SIG-M5 (cell line): ENCODE results near the gene FEV.
"Not testable (repeated sequence)": the region's sequence is repeated elsewhere in the genome, so short reads cannot be mapped to it uniquely, and the experiment has no call there.

Experiments
- DNase-seq: peaks from one replicate; lab custom pipeline; 2025; lab: John Stamatoyannopoulos, UW

Gene FEV

DNA sequence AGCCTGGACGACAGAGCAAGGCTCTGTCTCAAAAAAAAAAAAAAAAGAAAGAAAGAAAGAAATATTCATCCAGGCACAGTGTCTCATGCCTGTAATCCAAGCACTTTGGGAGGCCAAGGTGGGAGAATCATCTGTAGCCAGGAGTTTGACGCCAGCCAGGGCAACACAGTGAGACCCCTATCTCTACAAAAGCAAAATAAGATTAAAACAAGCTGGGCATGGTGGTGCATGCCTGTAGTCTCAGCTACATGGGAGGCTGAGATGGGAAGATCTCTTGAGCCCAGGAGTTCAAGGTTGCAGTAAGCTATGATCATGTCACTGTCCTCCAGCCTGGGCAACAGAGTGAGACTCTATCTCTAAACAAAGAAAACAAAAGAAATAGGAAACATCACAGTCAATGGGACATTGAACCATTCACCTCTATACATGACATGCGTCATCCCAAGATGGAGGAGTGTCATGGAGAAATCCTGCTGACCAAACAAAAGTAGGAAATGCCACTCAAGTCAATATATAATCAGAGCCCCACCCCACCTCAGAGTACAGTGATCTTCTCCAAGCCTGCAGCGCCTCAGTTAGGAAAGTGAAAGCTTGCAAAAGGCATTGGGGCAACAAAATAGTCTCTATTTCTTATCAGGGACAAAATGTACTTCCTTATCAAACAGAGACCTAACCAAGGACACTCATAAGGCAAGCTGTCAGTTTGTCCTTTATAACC is 9.8 kb downstream of the FEV start:
- DNase-seq, result no peak

DNA sequence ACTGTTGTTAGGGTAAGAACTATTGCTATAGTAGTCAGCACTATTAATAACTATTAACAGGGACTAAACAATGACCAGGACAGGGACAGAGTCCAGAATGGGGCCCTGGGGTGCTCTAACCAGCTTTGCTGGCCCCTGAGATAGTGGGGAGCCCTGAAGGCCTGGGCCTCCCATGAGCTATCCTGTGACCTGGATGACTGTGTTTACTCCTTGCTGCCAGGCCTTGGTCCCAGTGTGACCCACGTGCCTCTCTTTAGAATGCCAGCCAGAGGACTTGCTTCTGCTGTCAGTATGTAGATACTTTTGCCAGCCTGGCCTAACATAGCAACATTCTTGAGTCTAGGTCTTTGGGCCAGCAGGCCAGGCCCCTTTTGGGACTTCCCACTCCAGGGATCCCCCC is 14.1 kb downstream of the FEV start:
- no peak for DNase-seq

DNA sequence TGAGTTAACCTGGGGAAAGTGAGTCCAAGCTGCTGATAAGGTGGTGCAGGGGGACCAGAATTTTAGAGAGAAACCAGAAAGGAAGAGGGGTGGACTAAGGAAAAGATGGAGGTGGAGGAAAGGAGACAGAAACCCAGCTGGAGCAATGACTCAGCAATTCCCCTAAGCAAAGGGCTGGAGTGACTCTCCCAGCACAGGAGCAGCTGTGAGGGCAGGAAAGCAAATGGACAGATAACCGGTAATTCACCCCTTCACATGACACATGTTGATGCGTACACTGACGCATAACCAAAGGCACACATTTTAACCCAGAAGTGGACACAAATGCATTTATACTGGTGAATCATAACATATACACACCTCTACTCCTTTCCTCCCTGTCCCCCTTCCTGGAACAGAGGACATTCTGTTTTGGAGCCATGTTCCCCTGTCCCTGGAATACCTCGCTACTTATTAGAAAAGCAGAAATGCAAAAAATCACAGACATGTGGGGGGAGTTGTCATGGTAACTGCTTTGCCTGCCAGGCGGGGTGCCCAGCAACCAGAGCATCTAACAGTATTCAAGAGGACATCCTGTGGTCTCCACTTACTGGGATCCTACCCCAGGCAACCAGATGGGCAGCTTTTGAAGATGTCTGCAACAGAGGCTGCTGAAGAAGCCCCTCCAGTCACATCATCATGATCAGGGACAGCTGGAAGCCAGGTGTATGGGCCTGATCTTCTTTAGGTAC is 20.8 kb downstream of the FEV start:
- no peak for DNase-seq

DNA sequence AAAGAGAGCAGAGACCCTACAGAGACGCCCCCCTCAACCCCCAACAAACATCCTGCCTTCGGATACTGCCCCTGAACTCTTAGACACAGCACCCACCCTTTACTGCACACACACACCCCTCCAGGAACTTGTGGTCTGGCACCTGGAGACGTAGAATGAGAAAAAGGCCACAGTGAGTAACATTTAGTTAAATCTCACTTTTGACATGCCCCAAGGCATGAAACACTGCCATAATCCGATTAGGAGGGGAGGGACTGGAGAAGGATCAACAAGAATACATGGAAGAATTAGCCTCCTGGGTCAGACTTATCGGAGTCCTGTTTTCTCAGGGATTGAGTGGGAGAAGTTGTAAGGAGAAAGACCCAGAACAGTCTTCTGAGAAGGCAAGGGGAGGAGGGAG is 21.4 kb downstream of the FEV start:
- no peak for DNase-seq

DNA sequence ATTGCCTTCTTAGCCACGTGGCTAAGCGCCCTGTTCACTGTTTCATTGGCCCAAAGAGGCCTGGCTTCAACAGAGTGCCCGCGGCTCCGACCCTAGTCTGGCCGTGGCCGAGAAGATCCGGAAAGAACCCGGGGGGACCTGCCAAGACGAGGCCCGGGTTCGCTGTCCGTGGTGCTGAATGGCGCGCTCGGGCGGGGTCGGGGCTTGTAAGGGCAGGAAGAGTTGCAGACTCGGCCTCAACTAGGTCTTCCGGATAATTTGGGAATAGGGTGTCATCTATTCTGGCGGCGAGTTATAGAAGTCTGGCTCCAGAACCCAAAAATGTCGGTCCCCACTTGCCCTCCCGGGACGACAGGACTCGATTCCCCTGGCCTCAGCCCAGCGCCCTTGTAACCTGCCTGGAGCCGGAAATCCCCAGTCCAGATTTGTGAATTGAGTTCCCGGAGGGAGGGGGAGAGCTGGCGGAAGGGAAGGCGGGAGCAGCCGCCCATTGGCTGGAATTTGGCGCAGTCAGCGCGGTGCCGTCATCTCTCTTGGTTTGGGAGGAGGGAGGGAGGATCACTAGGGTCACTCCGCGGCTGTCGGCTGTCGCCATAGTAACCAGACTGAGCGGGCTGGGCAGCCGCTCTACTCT is 22.0 kb downstream of the FEV start:
- DNase-seq, result no peak

DNA sequence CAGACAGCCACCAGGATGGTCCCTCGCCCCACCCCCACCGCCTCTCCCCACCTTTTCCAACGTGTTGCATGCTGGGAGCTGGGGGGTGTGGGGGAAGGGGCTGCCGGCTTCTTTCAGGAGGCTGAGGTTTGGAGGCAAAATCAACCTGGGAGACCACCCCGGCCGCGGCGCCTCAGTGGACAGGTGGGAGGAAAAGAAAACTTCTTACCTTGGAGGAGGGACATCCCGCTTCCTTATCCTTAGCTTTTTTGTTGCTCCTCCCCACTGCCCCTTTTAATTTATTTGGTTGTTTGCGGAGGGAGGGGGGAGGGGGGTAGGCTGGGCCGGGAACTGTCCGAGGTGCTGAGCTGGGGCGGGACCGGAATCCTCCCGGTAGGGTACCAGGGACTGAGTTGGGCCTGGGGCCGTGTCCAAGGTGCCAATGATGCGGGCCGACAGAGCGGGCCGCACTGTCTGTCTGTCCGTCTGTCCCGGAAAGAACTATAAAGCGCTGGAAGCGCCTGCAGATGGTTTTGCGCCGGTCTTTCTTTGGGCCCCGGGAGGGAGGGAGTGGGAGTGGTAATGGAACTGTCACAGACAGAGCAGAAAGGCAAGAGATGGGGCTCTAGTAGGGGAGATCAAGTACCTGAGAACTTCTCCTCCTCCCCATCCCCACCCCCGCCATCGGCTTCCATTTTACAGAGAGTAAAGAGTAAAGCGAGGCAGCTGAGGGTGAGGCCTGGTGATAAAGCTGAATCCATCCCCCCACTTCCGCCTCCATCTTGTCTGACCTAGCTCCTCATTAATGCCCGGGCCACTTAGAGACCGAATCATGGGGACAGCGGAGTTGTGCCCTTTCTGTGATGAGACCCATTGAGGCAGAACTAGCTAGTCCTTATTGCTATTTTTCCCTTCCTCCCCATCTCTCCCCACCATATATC is 23.1 kb downstream of the FEV start:
- no peak for DNase-seq

DNA sequence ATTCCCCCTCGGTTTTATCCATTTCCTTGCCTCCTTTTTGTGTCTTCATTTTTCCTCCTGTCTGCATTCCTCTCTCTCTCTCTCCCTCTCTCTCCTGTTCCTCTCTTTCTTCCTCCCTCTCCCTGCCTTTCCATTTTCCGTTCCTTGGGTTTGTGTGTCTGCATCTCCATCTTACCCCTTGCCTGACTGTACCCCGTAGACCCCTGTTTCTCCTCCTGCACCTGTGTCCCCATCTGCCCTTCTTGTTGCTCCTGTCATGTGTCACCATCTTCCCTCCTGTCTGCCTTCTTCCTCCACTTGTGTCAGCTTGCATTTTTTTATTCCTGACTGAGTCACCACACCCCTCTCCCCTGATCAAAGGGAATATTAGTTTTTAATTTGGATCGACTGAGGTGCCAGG is 23.8 kb downstream of the FEV start:
- DNase-seq, result no peak

DNA sequence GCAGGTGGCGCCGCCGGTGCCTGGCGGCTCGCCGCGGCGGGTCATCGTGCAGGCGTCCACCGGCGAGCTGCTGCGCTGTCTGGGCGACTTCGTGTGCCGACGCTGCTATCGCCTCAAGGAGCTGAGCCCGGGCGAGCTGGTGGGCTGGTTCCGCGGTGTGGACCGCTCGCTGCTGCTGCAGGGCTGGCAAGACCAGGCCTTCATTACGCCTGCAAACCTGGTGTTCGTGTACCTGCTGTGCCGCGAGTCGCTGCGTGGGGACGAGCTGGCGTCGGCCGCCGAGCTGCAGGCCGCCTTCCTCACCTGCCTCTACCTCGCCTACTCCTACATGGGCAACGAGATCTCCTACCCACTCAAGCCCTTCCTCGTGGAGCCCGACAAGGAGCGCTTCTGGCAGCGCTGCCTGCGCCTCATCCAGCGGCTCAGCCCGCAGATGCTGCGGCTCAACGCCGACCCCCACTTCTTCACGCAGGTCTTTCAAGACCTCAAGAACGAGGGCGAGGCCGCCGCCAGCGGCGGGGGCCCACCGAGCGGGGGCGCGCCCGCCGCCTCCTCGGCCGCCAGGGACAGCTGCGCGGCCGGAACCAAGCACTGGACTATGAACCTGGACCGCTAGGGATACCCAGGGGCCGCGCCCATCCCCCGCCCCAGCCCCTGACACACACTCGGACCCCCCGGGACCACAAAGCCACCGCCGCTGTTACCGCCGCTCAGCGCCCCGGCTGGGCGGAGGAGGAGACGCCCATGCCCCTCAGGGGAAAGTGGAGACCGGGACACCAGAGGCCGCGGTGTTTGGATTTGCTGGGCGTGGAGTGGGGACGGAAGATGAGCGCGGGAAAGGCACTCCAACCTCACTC is 24.4 kb downstream of the FEV start:
- no peak for DNase-seq

DNA sequence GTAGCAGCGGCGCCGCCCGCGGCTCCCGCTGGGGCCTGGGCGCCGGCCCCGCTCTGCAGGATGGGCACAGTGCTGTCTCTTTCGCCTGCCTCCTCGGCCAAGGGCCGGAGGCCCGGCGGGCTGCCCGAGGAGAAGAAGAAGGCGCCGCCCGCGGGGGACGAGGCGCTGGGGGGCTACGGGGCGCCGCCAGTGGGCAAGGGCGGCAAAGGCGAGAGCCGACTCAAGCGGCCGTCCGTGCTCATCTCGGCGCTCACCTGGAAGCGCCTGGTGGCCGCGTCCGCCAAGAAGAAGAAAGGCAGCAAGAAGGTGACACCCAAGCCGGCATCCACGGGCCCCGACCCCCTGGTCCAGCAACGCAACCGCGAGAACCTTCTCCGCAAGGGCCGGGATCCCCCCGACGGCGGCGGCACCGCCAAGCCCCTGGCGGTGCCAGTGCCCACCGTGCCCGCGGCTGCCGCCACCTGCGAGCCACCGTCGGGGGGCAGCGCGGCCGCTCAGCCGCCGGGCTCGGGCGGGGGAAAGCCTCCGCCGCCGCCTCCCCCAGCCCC is 25.1 kb downstream of the FEV start:
- no peak for DNase-seq

DNA sequence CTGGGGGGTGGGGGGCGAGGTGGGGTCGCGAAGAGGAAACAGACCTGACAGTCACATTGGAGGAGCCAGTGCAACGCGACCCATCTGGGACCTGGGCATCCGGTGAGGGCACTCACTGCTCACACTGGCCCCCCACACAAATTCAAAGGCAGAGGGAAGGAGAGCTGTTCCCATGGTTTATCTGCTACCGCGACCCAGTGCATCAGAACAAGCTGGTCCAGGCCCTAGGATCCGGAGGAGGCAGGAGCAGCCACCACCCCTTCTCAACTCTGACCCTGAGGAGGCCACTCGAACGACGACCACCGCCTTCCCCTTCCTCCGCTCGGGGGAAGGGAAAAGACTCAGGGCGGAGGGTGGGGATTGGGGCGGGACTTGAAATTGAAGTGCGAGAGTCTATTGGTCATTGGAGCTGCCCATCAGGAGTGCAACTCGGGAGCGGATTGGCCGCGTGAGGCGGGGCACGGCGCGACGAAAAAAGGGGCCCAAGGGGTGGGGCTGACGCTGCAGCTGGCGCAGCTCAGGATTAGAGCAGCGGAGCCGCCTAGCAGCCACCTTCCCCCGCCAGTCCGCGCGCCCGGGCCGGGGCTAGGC is 25.7 kb downstream of the FEV start, which contains the start of gene CDK5R2:
TSS of gene CDK5R2 (plus strand) at position 526 of the 591 bp plus-strand sequence. CDS start 155 bp downstream, outside the sequence.
- no peak for DNase-seq

DNA sequence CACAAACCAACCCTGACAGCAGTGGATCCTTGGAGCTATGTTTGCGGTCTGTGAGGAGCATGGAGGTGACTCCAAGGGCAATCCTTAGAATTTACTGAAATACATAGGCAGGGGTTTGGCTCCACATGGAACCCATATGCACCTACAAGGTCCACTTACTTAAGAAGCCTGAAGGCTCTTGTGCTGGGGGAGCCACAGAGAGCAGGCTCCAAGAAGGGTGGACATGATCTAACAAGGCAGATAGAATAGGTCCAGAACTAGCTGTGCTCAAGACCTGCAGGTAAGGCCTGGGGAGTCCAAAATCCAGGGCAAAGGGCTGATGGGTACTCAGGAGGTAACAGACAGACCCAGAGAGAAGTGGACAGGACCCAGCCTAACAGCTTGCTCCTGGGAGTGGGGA is 26.7 kb downstream of the FEV start:
- DNase-seq, result no peak

DNA sequence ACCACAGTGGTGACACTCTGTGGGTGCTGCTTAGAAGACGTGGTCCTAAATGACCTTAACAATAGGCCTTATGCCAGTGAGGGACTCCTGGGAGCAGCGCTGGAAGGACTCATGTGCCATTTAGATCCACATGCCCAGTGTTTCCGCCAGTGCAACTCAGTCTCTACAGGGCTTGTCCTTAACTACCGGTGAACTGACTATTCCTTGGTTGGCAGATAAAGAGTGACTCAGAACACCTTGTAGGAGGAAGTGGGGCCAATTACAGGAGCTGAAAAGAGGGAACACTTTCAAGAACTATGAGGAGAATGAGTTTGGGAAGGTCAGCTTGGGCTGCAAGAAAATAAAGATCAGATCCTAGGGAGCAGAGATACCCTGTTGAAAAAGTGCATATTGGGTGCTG is 27.3 kb downstream of the FEV start:
- DNase-seq, result no peak

DNA sequence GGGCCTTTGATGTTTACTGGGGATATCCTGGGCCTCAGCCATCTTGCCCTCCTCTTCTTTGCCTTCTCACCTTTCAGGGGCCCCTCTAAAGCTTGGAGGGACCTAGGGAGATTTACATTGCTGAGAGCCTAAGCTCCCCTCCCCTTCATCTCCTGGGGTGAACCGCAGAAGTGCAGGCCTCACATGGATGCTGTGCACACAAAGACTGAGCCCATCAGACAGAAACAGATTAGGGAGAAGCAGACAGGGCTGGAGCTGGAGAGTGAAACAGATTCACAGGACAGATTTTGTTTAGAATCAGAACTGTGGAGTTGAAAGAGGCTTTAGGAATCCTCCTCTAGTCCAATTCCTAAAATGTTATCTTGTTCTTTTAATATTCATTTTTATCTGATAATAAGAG is 28.9 kb downstream of the FEV start:
- DNase-seq, result no peak

DNA sequence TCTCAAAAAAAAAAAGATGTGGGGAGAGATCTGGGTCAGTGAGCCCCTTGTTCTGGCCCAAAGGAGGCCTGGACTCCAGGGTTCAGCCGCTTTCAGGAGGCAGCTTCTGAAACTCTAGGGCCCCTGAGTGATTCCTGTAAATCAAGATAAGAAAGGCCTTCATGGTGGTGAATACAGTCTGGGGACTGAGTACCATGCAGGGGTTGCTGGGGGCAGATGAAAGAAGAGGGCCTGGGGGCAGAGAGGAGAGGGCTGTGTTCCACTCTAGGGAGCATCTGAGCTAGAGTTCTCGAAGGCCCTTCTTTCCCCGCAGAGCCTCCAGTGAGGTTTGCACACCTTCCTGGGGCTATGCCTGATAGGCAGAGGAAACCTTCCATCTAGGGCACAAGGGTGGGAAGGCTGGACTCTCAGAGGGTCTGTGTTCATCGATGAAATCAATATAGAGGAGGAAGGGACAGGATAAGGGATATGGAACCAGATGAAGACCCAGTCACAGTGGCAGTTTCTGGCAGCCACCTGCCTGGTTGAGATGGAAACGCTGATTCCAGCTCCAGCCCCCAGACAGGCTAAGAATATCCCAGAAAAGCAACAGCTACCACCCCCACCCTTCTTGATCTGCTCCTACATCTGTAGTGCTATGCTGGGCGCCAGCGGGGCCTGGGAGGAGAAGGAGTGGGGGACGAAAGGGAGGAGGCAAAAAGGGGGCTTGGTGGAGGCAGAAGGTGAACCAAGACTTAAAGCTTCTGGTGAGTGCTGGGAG is 30.3 kb downstream of the FEV start:
- DNase-seq, result no peak

DNA sequence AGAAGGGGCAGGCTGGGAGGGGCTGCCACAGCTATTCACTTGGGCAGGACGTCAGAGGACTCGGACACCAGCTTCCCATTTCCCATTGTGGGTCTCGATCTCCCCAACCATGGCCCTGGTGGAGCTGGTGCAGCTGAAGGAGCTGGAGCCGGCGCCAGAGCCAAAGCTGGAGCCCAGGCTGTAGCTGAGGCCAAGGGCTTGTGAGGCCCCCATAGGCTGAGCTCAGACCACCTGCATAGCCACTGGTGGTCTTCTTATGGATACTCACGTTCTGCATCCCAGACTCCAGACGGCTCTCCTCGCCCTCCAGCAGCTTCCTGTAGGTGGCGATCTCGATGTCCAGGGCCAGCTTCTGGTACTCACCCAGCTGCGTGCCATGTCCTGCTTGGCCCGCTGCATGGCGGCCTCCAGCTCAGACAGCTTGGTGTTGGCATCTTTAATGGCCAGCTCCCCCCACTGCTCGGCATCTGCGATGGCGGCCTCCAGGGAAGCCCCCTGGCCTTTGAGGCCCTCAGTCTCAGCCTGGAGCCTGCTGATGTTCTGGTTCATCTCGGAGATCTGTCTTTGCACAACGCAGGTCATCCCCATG is 31.5 kb downstream of the FEV start:
- DNase-seq, result no peak

DNA sequence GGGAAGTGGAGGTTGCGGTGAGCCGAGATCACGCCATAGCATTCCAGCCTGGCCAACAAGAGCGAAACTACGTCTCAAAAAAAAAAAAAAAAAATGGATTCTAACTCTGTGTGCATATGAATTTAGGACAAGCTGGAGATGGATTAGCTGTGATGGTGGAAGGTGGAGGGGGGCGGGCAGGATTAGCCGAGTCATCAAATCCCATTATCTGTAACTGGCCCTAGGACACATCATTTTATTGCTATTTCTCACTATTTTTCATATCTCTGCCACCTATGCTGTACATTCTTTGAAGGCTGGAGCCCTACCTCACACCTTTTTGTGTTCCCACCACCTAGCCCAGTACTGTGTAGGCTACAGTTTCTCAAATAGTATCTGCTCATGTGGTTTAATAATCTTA is 32.8 kb downstream of the FEV start:
- no peak for DNase-seq

DNA sequence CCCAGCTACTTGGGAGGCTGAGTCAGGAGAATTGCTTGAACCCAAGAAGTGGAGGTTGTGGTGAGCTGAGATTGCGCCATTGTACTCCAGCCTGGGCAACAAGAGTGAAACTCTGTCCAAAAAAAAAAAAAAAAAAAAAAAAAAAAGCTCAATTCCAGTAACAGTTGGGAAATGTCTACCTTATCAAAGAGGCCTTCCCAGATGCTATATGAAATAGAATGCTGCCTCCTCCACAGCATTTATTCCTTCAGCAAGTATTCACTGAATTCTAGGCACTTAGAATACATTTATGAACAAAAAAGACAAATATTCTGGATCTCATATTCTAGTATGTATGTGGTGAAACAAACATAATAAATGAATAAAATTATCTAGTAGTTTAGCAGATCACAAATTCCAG is 38.4 kb downstream of the FEV start:
- DNase-seq, result no peak

DNA sequence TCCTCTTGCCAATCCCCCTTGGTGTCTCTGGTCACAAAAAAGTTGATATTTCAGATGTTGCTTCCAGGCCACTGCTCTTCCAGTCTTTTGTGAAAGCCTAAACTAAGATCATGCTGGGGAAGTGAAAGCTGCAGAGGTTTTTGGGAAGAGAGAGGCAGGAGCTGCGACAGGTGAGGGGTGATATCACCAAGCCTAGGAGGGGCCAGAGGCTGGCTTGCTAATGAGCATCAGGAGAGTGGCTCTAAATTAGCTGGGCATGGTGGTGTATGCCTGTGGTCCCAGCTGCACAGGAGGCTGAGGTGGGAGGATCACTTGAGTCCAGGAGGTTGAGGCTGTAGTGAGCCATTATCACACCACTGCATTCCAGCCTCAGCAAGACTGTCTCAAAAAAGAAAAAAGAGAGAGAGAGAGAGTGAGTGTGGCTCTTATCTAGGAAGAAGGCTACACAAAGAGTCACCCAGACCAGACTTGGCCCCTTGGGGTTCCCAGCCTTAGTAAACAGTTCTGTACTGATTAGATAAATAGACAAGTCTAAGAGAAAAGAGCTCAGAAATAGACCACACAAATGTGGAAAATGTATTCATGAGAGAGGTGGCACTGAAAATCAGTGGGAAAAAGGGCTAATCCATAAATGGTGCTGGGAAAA is 40.1 kb downstream of the FEV start:
- DNase-seq, result no peak

DNA sequence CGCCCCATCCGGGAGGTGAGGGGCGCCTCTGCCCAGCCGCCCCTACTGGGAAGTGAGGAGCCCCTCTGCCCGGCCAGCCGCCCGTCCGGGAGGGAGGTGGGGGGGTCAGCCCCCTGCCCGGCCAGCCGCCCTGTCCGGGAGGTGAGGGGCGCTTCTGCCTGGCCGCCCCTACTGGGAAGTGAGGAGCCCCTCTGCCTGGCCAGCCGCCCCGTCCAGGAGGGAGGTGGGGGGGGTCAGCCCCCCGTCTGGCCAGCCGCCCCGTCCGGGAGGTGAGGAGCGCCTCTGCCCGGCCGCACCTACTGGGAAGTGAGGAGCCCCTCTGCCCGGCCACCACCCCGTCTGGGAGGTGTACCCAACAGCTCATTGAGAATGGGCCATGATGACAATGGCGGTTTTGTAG is 53.2 kb downstream of the FEV start:
- DNase-seq, result not testable (repeated sequence)
